Stimulated activated CD4-positive, alpha-beta T cell treated with anti-CD3 and anti-CD28 coated beads, Interleukin-12 subunit alpha, Interleukin-12 subunit beta, amount 100 ng/mL, for 4 hours (primary cell): Measurements from ENCODE around the gene LSM10.
A peak's percentile ranks its signal among the peaks of the same experiment; 100 is the strongest.

Experiments
- DNase-seq: peaks from one replicate; pipeline ENCODE4 v3.0.0-alpha.2; 2020

Gene LSM10

GRCh38 chr1:36382231-36382630 lies 15.5 kb downstream of the LSM10 start:
- DNase-seq: no peak

GRCh38 chr1:36381405-36381804 lies 16.3 kb downstream of the LSM10 start:
- DNase-seq: no peak

- no peak for DNase-seq
Measured at GRCh38 chr1:36380782-36381181, 16.9 kb downstream of the LSM10 start.

- DNase-seq: no peak
Measured at GRCh38 chr1:36380143-36380619, 17.5 kb downstream of the LSM10 start.

- DNase-seq: no peak
Measured at GRCh38 chr1:36377791-36378492, 19.8 kb downstream of the LSM10 start.

- no peak for DNase-seq
Measured at GRCh38 chr1:36372617-36373016, 25.1 kb downstream of the LSM10 start.

GRCh38 chr1:36369061-36369861 lies 28.4 kb downstream of the LSM10 start:
- peak; percentile 85 for DNase-seq

GRCh38 chr1:36367798-36368197 lies 29.9 kb downstream of the LSM10 start:
- no peak for DNase-seq

- no peak for DNase-seq
Measured at GRCh38 chr1:36367066-36367465, 30.6 kb downstream of the LSM10 start.

- DNase-seq: peak; percentile 21
Measured at GRCh38 chr1:36366091-36366661, 31.5 kb downstream of the LSM10 start.

GRCh38 chr1:36365381-36365780 lies 32.3 kb downstream of the LSM10 start:
- no peak for DNase-seq

GRCh38 chr1:36359911-36360550 lies 37.7 kb downstream of the LSM10 start:
- DNase-seq: no peak

- no peak for DNase-seq
Measured at GRCh38 chr1:36359383-36359782, 38.3 kb downstream of the LSM10 start.

- DNase-seq: no peak
Measured at GRCh38 chr1:36358514-36359084, 39.1 kb downstream of the LSM10 start.

GRCh38 chr1:36355811-36356210 lies 41.9 kb downstream of the LSM10 start:
- no peak for DNase-seq

GRCh38 chr1:36354486-36354885 lies 43.2 kb downstream of the LSM10 start:
- DNase-seq: no peak

- DNase-seq: no peak
Measured at GRCh38 chr1:36352910-36353878, 44.5 kb downstream of the LSM10 start.

- no peak for DNase-seq
Measured at GRCh38 chr1:36352125-36352909, 45.4 kb downstream of the LSM10 start.

- DNase-seq: no peak
Measured at GRCh38 chr1:36351227-36351977, 46.3 kb downstream of the LSM10 start.

GRCh38 chr1:36350659-36351226 lies 47.0 kb downstream of the LSM10 start:
- peak; percentile 45 for DNase-seq
